K562 (cell line): ENCODE data around the gene KRT33B.

ENCODE experiments used
- CREB1 ChIP-seq, 2 experiments: sonication (generic) in 1 of 2; formaldehyde crosslinking in 1 of 2; IDR thresholded peaks; 2 replicates each; pipeline versions ENCODE4 v1.6.1 to v1.8.0; 2012 to 2022; ENCODE audit warnings: inconsistent platforms in 1 of 2, mild to moderate bottlenecking in 1 of 2, missing genetic modification reagents in 1 of 2, moderate library complexity in 1 of 2
- HDAC1 ChIP-seq, 2 experiments: fragments of 450-650 bp; IDR thresholded peaks; 2 replicates each; pipeline ENCODE4 v1.6.1; 2016 to 2017; ENCODE audit warnings: inconsistent platforms in 1 of 2, mild to moderate bottlenecking in 1 of 2, moderate library complexity in 1 of 2
- NFE2L1 ChIP-seq: fragments of 450-650 bp; IDR thresholded peaks from 2 replicates; pipeline ENCODE4 v1.6.1; 2016; ENCODE audit warnings: missing genetic modification characterization, low read depth, mild to moderate bottlenecking, missing compliant biosample characterization, moderate library complexity, borderline replicate concordance
- NFYB ChIP-seq: IDR thresholded peaks from 2 replicates; pipeline ENCODE4 v1.6.1; 2011; ENCODE audit warnings: mild to moderate bottlenecking, moderate library complexity; ENCODE audit not compliant: insufficient read length; ENCODE audit errors: extremely low read depth
- NKRF ChIP-seq: fragments of 450-650 bp; IDR thresholded peaks from 2 replicates; pipeline ENCODE4 v1.6.1; 2016; ENCODE audit warnings: borderline replicate concordance
- POU5F1 ChIP-seq: fragments of 150-350 bp; IDR thresholded peaks from 2 replicates; pipeline ENCODE4 v1.6.1; 2014; ENCODE audit warnings: borderline replicate concordance, low read length, low read depth, mild to moderate bottlenecking; ENCODE audit not compliant: partially characterized antibody
- PTBP1 ChIP-seq: fragments of 200-400 bp; formaldehyde crosslinking; IDR thresholded peaks from 2 replicates; pipeline ENCODE4 v1.6.1; 2017; ENCODE audit warnings: low read depth, low read length
- TCF3 ChIP-seq: sonication (generic); formaldehyde crosslinking; IDR thresholded peaks from 2 replicates; pipeline ENCODE4 v1.4.0; 2020; ENCODE audit warnings: mild to moderate bottlenecking, missing genetic modification reagents
- ZNF431 ChIP-seq: sonication (generic); formaldehyde crosslinking; IDR thresholded peaks from 2 replicates; pipeline ENCODE4 v1.8.0; 2022; ENCODE audit warnings: mild to moderate bottlenecking, missing genetic modification reagents

- TF ChIP-seq TCF3 (CRISPR knock-in tag), result no peak
- no peak for TF ChIP-seq NFYB
- TF ChIP-seq PTBP1, result no peak
- TF ChIP-seq NKRF, result no peak
- no peak for TF ChIP-seq HDAC1 (IDR thresholded peaks at IDR 0.05)
- no peak for TF ChIP-seq POU5F1
- no peak for TF ChIP-seq CREB1 (IDR thresholded peaks at IDR 0.05)
- TF ChIP-seq CREB1 (CRISPR knock-in tag; IDR thresholded peaks at IDR 0.05), result no peak
- TF ChIP-seq ZNF431 (CRISPR knock-in tag), result no peak
- TF ChIP-seq NFE2L1, result no peak
Observed at GRCh38 chr17:41407226-41407625, 37.6 kb upstream of the KRT33B start.
